Measurements from ENCODE around the gene FOXS1.

FOXS1 gene

GRCh38 chr20:31857861-31858759 is 12.7 kb upstream of the FOXS1 start:
- DNase-seq (ENCODE audit: extremely low spot score): no peak
- CTCF ChIA-PET: no interaction called here
- POLR2A ChIA-PET: no interaction called here
- TF ChIP-seq ARNT (IDR thresholded peaks at IDR 0.05): no peak
- TF ChIP-seq TARDBP (IDR thresholded peaks at IDR 0.05): no peak
- no peak for TF ChIP-seq SP1 (IDR thresholded peaks at IDR 0.05)
- no peak for TF ChIP-seq SUZ12 (IDR thresholded peaks at IDR 0.05)
- TF ChIP-seq NFRKB (IDR thresholded peaks at IDR 0.05): no peak
- no peak for TF ChIP-seq HDGF (IDR thresholded peaks at IDR 0.05; ENCODE audit: borderline replicate concordance)
- TF ChIP-seq LEF1 (IDR thresholded peaks at IDR 0.05; ENCODE audit: borderline replicate concordance): no peak
- TF ChIP-seq PKNOX1 (IDR thresholded peaks at IDR 0.05): no peak
- TF ChIP-seq CTBP1 (IDR thresholded peaks at IDR 0.05; ENCODE audit: borderline replicate concordance): no peak
- no peak for TF ChIP-seq FOXM1 (IDR thresholded peaks at IDR 0.05; ENCODE audit: borderline replicate concordance)
- TF ChIP-seq FOXK2 (IDR thresholded peaks at IDR 0.05): no peak

GRCh38 chr20:31856516-31856915 is 11.1 kb upstream of the FOXS1 start:
- POLR2A ChIA-PET: no interaction called here
- no peak for DNase-seq (ENCODE audit: extremely low spot score)
- no peak for TF ChIP-seq TARDBP (IDR thresholded peaks at IDR 0.05)
- no peak for TF ChIP-seq SP1 (IDR thresholded peaks at IDR 0.05)
- TF ChIP-seq PKNOX1 (IDR thresholded peaks at IDR 0.05): no peak
- no peak for TF ChIP-seq LEF1 (IDR thresholded peaks at IDR 0.05; ENCODE audit: borderline replicate concordance)
- no peak for TF ChIP-seq FOXA1 (IDR thresholded peaks at IDR 0.05)
- no peak for TF ChIP-seq SUZ12 (IDR thresholded peaks at IDR 0.05)
- no peak for TF ChIP-seq HDGF (IDR thresholded peaks at IDR 0.05; ENCODE audit: borderline replicate concordance)
- TF ChIP-seq CTBP1 (IDR thresholded peaks at IDR 0.05; ENCODE audit: borderline replicate concordance): no peak
- TF ChIP-seq ZNF384 (IDR thresholded peaks at IDR 0.05): no peak
- TF ChIP-seq FOXK2 (IDR thresholded peaks at IDR 0.05): no peak
- no peak for TF ChIP-seq NFRKB (IDR thresholded peaks at IDR 0.05)
- no peak for TF ChIP-seq ARNT (IDR thresholded peaks at IDR 0.05)
- CTCF ChIA-PET: interaction anchor here (1.1 to 1.7 kb wide), 3 partner anchors 10 to 133 kb away, joined by 4 to 5 read pairs (median 5); partner anchors contain the start of gene PDRG1

DNA sequence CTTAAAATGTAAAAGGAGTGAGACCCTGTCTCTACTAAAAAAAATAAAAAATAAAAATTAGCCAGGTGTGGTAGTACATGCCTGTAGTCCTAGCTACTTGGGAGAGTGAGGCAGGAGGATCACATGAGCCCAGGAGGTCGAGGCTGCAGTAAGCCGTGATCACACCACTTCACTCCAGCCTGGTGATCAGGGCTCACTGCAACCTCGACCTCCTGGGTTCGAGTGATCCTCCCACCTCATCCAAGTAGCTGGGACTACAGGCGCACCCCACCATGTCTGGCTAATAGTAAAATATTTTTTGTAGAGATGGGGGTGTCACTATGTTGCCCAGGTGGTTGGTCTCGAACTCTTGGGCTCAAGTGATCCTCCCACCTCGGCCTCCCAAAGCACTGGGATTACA is 8.1 kb upstream of the FOXS1 start:
- CTCF ChIA-PET: interaction anchor here (0.9 to 3.3 kb wide), 7 partner anchors 30 to 176 kb away, joined by 3 to 22 read pairs (median 6); partner anchors contain the start of gene PDRG1
- DNase-seq (ENCODE audit: extremely low spot score): no peak
- POLR2A ChIA-PET: interaction anchor here (1.3 kb wide), 1 partner anchor 98 kb away, joined by 10 read pairs; the partner anchor contains the start of gene PDRG1
- TF ChIP-seq FOXK2 (IDR thresholded peaks at IDR 0.05): no peak
- no peak for TF ChIP-seq NFRKB (IDR thresholded peaks at IDR 0.05)
- TF ChIP-seq FOXA1 (IDR thresholded peaks at IDR 0.05): no peak
- TF ChIP-seq SP1 (IDR thresholded peaks at IDR 0.05): no peak
- no peak for TF ChIP-seq TARDBP (IDR thresholded peaks at IDR 0.05)
- TF ChIP-seq ELF4 (IDR thresholded peaks at IDR 0.05): no peak
- no peak for TF ChIP-seq ARNT (IDR thresholded peaks at IDR 0.05)
- TF ChIP-seq HDGF (IDR thresholded peaks at IDR 0.05; ENCODE audit: borderline replicate concordance): no peak
- no peak for TF ChIP-seq L3MBTL2 (conservative IDR thresholded peaks at IDR 0.05)
- TF ChIP-seq PKNOX1 (IDR thresholded peaks at IDR 0.05): no peak
- no peak for TF ChIP-seq CTBP1 (IDR thresholded peaks at IDR 0.05; ENCODE audit: borderline replicate concordance)
- no peak for TF ChIP-seq BHLHE40 (IDR thresholded peaks at IDR 0.05; ENCODE audit: borderline replicate concordance)
- no peak for TF ChIP-seq LEF1 (IDR thresholded peaks at IDR 0.05; ENCODE audit: borderline replicate concordance)
- no peak for TF ChIP-seq ZNF384 (IDR thresholded peaks at IDR 0.05)
- TF ChIP-seq SUZ12 (IDR thresholded peaks at IDR 0.05): no peak
- TF ChIP-seq FOXM1 (IDR thresholded peaks at IDR 0.05; ENCODE audit: borderline replicate concordance): no peak

DNA sequence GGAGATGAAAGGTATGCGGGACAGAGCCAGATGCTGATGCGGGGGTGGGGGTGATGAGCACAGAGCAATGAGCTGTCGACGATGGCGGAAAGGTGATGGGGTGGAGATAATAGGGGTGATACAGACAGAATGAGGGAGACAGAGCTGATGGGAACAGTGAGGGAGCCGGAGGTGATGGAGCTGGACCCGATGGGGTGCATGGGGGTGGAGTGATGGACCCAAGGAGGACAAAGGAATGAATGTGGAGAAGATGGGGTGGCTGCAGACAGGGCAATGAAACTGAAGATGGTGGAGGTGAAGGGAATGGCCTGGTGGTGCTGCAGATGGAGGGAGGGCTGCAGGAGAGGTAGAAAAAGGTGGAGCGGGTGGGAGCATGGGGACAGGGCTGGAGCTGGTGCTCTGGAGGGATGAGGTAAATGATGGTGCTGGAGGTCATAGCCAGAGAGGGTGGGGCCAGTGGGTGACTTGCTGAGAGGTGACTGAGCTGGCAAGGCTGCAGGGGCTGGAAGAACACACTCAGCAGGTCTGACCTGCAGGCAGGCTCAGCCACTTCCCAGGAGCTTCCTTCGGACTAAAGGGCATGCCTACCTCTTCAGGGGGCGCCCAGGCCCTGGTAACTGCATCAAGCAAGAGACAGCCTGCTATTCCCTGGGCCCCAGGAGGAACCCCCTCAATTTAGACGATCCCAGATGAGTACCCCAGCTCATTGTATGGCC is 6.0 kb upstream of the FOXS1 start:
- TF ChIP-seq BHLHE40 (IDR thresholded peaks at IDR 0.05; ENCODE audit: borderline replicate concordance) (no peak), ARNT (IDR thresholded peaks at IDR 0.05) (no peak), FOXA1 (IDR thresholded peaks at IDR 0.05) (no peak), SUZ12 (IDR thresholded peaks at IDR 0.05) (no peak), L3MBTL2 (conservative IDR thresholded peaks at IDR 0.05) (no peak), FOXM1 (IDR thresholded peaks at IDR 0.05; ENCODE audit: borderline replicate concordance) (no peak), PKNOX1 (IDR thresholded peaks at IDR 0.05) (no peak), SP1 (IDR thresholded peaks at IDR 0.05) (no peak), ELF4 (IDR thresholded peaks at IDR 0.05) (no peak), CTBP1 (IDR thresholded peaks at IDR 0.05; ENCODE audit: borderline replicate concordance) (no peak), LEF1 (IDR thresholded peaks at IDR 0.05; ENCODE audit: borderline replicate concordance) (no peak), HDGF (IDR thresholded peaks at IDR 0.05; ENCODE audit: borderline replicate concordance) (no peak), TARDBP (IDR thresholded peaks at IDR 0.05) (no peak)
- ChIA-PET POLR2A (interaction anchor here (1.1 kb wide), 1 partner anchor 13 kb away, joined by 3 read pairs; no protein-coding TSS in a partner anchor), CTCF (interaction anchor here (0.8 to 3.3 kb wide), 6 partner anchors 101 to 240 kb away, joined by 3 to 22 read pairs (median 5); partner anchors contain the start of gene PDRG1)
- DNase-seq (ENCODE audit: extremely low spot score): no peak

Data from HEK293T (cell line).